Epidermal melanocyte (primary cell): ENCODE measurements around the gene ZNF789.
"Not testable (repeated sequence)": the region's sequence is repeated elsewhere in the genome, so short reads cannot be mapped to it uniquely, and the experiment has no call there.

ENCODE experiments used
- DNase-seq: peaks from one replicate; pipeline ENCODE4 v3.0.0; 2011; ENCODE audit warnings: low spot score; ENCODE audit not compliant: insufficient read length

The ZNF789 gene

DNA sequence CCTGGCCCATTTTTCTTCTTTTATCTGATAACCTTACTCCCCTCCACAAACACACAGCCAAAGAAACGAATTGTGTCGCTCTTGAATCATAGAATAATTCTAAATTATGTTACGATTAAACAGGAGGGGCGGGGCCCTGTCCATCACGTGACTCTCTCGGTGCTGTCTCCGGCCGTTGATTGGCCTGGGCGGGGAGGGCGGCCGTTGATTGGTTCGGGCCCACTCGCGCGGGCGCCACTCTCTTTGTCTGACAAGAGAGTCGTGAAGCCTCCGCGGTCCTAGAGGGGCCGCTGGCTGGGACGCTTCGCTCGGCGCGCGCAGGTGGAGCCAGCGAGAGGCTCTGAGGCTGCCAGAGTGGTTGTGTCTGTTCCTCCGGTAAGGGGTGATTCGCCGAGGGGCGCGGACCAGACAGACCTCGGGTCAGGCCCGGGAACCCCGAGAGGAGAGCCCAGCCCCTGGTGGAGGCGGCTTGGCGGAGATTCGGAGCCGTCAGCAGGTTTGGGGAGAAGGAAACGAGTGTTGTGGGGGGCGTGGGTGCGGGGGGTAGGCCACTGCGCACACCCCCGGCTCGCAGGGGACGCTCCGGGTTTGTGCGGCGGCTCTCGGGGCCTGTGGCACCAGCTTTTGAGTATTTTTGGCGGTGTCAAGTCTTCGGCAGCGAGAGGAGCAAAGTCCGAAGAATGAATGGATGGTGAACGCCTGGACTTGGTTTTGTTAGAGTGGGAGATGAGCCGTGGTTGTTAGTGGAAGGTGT lies at the start of gene ZNF789:
ZNF789 (plus strand) TSS at position 330 of the 754 bp plus-strand sequence. CDS start 3,567 bp downstream, outside the sequence.
- DNase-seq, result peak; percentile 98

DNA sequence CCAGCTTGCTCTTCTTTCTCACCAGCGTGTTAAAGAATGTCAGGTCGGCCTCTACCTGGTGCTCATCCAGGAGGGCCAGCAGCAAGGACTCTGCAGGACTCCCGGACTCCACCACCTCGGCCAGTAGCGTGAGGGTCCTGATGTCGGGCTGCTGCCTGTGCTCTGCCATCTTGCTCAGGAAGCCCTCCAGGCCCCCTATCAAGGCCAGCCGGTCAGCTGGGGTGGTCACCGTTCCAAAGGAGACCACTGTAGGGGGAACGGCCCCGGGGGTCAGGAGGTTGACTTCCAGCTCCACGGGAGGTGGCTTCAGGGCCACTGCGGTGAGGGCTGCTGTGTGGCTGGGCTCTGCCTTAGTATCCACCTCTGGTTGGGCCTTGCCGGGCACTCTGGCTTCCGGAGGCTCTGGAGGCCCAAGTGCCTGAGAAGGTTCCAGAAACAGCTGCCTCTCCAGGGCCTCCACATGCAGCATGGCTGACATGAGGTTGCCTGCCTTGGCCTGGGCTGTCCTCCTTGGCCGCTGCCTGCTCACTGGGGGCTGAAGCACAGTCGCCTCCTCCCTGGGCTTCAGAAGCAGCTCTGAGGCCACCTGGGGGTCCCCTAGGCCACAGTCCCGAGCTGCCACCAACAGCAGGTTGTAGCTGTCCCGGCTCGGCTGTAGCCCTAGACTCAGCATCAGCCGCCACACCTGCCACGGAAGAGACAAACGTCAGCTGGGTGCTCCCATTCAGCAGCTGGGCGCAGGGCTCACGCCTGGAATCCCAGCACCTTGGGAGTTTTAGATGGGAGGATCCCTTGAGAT lies 47.6 kb upstream of the ZNF789 start:
- DNase-seq, result no peak

DNA sequence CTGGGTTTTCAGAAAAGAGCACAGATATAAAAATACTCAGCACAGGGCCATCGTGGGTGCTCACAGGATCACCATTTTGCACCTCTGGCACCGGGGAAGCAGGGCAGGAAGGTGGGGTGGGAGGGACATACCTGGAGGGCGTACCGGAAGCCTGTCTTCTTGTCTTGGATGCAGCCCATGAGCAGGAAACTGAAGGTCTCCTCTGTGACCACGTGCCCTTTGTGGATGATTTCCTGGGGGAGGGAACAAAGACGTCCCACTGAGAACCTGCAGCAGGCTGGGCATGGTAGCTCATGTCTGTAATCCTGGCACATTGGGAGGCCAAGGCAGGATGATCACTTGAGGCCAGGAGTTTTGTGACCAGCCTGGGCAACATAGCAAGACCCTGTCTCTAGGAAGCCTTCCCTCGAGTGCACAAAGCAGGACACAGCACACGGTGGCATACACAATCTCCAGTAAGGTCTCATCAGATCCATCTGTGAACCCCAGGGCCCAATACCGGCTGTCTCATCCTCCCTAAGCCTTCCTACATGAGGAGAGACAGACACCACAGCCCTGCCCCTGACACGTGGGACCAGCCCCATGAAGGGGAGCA lies 43.6 kb upstream of the ZNF789 start:
- no peak for DNase-seq

DNA sequence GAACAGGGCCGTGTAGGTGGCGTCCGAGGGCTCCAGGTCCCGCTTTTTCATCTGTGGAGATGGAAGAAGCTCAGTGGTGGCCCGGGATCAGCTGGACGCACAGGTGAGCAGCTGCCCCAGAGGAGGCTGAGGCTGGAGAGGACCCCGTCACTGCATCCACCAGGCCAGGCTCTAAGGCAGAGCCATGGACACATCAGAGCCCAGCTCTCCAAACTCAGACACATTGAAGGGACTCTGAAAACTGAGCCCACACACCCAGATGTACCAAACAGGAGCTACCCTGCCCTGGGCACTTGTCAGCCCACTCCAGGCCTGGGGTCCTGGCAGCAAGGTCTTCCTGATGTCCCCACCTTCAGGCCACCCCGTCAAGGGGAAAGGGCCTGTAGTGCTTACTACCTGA lies 42.9 kb upstream of the ZNF789 start:
- no peak for DNase-seq

DNA sequence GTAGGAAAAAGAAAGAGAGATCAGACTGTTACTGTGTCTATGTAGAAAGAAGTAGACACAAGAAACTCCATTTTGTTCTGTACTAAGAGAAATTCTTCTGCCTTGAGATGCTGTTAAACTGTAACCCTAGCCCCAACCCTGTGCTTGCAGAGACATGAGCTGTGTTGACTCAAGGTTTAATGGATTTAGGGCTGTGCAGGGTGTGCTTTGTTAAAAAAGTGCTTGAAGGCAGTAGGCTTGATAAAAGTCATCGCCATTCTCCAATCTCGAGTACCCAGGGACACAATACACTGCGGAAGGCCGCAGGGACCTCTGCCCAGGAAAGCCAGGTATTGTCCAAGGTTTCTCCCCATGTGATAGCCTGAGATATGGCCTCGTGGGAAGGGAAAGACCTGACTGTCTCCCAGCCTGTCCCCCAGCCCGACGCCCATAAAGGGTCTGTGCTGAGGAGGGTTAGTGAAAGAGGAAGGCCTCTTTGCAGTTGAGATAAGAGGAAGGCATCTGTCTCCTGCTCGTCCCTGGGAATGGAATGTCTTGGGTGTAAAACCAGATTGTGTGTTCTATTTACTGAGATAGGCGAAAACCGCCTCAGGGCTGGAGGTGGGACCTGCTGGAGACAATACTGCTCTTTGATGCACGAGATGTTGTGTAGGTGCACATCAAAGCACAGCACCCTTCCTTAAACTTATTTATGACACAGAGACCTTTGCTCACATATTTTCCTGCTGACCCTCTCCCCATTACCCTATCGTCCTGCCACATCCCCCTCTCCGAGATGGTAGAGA lies 40.7 kb upstream of the ZNF789 start:
- not testable (repeated sequence) for DNase-seq

DNA sequence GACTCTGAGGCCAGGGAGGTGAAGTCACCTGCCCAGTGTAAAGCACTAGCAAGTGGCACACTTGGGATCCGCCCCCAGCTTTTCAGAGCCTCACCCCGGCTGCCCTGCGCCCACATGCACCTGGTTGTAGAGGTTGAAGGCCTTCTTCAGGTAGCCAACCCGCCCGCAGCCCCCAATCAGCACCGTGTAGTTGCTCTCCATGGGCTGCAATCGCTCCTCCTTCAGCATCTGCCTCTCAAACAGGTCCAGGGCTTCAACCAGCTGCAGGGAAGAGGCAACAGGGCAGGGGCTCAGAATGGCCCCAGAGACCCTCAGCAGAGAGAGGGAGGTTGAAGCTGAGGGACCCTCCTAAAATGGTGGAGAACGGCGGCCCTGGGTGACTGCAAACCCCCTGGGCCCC lies 39.5 kb upstream of the ZNF789 start:
- DNase-seq, result no peak

DNA sequence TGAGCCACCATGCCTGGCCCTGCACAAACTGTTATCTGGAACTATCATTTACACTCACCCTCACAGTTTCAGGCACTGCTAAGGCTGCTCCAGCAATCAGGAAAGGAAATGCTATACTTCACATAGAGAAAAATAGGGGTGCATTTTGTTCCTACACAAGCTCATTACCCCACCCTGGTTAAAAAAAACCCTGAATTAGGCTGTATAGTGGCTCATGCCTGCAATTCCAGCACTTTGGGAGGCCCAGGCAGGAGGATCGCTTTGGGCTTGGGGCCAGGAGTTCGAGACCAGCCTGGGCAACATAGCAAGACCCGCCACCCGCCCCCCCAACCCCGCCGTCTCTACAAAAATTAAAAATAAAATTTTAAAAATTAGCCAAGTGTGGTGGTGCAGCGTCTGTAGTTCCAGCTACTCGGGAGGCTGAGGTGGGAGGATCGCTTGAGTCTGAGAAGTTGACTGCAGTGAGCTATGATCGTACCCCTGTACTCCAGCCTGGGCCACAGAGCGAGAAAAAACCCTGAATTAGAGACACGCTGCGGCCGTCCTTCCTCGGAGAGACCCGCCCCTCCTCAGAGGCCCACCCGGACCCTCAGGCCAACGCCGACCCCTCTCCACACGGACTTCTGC lies 34.6 kb upstream of the ZNF789 start:
- no peak for DNase-seq

DNA sequence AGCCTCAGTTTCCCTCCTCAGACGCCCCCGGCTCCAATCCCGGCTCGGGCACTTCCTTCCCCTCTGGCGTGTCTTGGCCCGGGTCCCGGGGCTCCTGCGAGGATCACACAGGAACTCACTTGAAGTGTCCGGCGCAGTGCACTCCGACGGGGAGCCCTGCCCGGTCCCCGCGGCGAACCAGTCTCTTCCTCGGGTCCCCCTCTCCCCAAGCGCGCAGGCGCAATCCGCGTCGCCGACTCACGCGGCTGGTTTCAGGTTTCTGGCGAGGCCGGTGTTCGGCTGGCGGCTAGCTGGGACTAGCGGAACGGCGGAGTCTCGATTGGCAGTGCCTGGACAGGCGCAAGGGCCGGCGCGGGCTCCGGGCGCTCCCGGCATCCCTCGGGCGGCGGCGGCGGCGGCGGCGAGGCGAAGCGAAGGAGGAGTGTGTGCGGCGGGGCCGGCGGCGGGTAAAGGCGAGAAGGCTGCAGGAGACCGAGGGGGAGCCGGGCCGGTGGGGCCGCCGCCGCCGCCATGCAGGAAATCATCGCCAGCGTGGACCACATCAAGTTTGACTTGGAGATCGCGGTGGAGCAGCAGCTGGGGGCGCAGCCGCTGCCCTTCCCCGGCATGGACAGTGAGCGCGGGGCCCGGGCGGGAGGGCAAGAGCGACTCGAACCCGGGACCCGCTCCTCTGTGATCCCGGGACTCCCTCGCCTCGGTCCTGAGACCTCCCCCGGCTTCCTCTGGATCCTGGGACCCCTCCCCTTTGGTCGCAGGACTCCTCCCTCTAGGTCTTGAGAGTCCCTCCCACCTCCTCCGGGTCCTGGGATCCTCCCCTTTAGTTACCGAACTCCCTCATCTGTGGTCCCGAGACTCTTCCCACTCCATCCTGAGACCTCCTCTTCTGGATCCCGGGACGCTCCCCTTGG lies 33.9 kb upstream of the ZNF789 start, which contains the start of the genes CPSF4 and PTCD1:
CPSF4 (plus strand) TSS at position 371 of the 908 bp plus-strand sequence; CDS start at position 511, 140 bp downstream.
PTCD1 (minus strand) TSS at position 226 of the 908 bp plus-strand sequence. CDS start 3,556 bp downstream, outside the sequence.
- DNase-seq, result peak; percentile 99

DNA sequence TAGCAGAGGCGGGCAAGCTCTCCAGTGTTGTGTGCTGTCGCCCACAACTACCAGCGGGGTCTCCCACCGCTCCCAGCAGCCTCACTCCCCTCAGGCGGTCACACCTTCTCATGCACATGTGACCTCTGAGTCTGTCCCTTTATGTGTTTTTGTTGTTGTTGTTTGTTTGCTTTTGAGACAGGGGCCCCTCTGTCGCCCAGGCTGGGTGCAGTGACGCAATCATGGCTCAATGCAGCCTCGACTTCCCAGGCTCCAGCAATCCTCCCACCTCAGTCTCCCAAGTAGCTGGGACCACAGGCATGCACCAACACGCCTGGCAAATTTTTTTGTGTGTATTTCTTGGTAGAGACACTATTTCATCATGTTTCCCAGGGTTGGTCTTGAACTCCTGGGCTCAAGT lies 32.5 kb upstream of the ZNF789 start:
- no peak for DNase-seq

DNA sequence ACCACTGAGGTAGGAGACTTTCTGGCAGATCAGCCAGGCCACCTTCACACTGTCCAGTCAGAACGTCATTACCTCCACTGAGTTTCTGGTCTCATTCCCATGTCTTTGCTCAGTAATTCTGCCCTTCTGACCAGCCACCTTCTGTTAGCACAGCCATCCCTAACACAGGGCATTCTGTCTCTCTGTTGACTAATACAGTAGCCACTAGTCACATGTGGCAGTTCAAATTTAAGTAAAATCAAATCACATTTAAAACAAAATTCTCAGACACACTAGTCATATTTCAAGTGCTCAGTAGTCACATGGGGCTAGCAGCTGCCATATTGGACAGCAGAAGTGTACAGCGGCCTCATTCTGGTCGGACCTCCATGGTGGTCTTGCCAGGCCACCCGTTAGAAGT lies 26.6 kb upstream of the ZNF789 start:
- DNase-seq, result no peak

DNA sequence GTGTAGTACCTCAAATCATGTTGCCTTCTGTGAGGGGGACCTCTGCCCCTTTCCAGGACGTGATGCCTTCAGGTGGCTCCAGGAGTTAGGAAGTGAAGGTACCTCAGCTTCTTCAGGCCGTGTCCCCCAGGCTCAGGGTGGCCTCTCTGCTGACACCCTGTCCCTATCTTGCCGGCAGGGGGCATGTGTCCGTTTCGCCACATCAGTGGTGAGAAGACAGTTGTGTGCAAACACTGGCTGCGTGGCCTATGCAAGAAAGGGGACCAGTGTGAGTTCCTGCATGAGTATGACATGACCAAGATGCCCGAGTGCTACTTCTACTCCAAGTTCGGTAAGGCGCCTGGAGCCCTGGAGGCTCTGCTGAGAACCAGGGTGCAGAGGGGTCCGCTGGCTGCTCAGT lies 24.7 kb upstream of the ZNF789 start:
- DNase-seq, result no peak

- no peak for DNase-seq
Measured at GRCh38 chr7:99448855-99449254, 23.8 kb upstream of the ZNF789 start.

- DNase-seq, result no peak
Measured at GRCh38 chr7:99449326-99449725, 23.4 kb upstream of the ZNF789 start.

DNA sequence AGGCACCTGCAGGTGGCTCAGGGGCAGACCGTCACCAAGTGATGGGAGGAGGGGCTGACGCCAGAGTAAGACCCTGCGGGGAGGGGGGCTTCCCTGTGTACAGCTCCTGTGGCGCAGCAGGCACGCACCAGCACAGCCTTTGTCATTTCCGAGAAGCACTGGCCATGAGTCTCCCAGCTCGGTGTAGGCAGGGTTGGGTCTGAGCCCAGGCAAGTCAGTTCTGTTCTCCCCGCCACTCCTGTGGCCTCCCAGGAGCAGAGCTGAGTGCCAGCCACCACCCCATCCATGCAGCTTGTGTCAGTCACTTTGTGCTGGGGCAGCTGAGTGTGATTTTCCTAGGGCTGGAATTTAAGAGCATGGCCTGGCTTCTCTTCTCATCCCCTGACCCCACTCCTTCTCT lies 20.8 kb upstream of the ZNF789 start:
- no peak for DNase-seq

- no peak for DNase-seq
Measured at GRCh38 chr7:99452541-99452940, 20.1 kb upstream of the ZNF789 start.

DNA sequence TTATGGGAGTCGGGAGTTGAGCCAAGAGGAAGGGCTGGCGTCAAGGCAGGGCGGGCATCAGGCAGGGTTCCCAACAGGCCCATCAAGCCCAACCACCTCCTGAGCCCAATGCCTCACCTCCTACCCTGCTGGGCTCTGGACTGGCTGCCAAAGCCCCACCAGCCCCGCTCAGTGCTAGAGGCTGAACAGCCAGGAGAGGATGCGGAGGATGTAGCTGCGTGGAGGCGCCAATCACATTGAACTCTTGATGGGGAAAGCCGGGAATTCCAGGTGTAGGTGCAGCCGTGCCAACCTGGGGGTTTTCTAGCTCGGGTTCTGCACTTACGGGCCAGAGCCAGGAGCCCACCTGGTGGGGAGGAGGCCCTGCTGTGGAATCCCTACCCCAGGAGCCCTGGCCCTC lies 19.6 kb upstream of the ZNF789 start:
- DNase-seq, result no peak

DNA sequence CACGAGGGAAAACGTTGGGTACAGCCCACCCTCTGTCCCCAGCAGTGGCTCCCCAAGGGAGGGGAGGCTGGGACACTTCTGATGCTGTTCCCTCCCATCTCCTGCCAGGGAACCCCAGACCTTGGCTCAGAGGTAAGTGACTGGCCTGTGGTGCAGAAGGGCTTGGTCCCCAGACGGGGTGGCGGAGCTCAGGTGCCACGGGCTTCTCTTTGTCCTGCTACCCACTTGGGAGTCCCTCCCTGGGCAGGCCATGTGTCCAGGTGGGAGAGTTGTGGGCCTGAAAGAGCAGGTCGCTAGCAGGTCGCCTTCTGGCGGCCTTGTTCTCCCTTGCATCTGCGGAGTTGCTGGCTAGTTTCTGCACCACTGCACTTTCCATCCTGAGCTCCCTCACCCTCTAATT lies 16.8 kb upstream of the ZNF789 start:
- DNase-seq, result no peak

DNA sequence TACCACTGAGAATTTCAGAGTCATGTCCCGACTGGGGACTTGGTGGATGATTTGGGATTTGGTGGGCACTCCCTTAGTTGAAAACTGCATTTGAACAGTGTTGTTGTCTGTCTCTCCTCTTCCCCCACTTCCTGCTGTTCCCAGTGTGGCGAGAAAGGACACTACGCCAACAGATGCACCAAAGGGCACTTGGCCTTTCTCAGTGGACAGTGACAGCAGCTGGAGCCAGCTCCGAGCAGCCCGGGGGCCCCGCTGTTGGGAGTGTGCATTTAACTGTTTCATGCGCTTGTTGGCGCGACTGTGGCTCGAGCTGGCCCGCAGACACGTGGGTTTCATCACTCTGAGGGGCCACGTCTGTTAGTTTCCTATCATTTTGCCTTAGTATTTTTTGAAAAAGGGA lies 16.4 kb upstream of the ZNF789 start:
- DNase-seq, result no peak

DNA sequence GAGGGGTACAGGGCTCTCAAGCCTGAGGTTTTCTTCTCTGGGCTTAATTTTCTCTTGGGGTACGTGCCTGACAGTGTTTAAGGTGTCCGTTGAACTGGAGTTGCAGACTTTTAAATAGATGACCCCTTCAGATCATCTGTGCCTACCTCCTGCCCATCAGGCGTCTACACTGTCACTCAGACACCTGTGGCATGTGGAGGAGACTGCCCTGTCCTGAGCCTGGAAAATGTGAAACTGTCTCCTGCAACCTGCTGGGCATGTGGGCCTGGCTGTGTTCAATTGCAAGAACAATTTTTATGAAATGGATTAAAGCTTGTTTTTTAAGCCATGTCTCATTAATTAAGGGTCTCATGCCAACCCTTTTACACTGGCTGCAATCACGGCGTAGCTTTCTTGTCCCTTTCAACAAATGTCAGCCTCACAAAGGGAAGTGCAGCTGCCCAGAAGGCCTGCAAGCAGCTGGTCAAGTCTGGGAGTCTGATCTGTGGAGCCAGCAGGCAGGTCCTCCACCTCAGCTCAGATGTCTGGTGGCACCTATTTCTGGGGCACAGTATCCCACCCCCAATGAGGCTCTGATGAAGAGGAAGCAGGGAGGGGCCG lies 15.5 kb upstream of the ZNF789 start:
- no peak for DNase-seq
